GM23338 (cell line): ENCODE data around the gene EPX.

Experiments used
- EZH2phosphoT487 ChIP-seq: fragments of 200-600 bp; sonication (generic); IDR thresholded peaks from one replicate; pipeline ENCODE4 v1.8.1; 2018; ENCODE audit warnings: antibody characterized with exemption; ENCODE audit not compliant: unreplicated experiment
- POLR2AphosphoS5 ChIP-seq: IDR thresholded peaks from 2 replicates; pipeline ENCODE4 v1.6.1; 2016; ENCODE audit warnings: antibody characterized with exemption, low read depth
- TF ChIP-seq, protein P1 (sequence below), 2 experiments: fragments of 200-600 bp in 1 of 2; sonication (generic) in 1 of 2; conservative IDR thresholded peaks; 2 replicates each; pipeline versions ENCODE4 v1.5.1 to v1.6.1; 2016 to 2017; ENCODE audit warnings: antibody characterized with exemption in 2 of 2, low read depth in 2 of 2, mild to moderate bottlenecking in 2 of 2, moderate library complexity in 1 of 2
- TF ChIP-seq, protein P2 (sequence below): IDR thresholded peaks from one replicate; pipeline ENCODE4 v1.6.1; 2018; ENCODE audit warnings: antibody characterized with exemption; ENCODE audit not compliant: unreplicated experiment

- TF ChIP-seq, protein P1, sequence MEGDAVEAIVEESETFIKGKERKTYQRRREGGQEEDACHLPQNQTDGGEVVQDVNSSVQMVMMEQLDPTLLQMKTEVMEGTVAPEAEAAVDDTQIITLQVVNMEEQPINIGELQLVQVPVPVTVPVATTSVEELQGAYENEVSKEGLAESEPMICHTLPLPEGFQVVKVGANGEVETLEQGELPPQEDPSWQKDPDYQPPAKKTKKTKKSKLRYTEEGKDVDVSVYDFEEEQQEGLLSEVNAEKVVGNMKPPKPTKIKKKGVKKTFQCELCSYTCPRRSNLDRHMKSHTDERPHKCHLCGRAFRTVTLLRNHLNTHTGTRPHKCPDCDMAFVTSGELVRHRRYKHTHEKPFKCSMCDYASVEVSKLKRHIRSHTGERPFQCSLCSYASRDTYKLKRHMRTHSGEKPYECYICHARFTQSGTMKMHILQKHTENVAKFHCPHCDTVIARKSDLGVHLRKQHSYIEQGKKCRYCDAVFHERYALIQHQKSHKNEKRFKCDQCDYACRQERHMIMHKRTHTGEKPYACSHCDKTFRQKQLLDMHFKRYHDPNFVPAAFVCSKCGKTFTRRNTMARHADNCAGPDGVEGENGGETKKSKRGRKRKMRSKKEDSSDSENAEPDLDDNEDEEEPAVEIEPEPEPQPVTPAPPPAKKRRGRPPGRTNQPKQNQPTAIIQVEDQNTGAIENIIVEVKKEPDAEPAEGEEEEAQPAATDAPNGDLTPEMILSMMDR (conservative IDR thresholded peaks at IDR 0.05; ENCODE audit: low read depth in 2 of 2): peak; percentile 37 to 55; a peak in 2 of 4 replicates
- TF ChIP-seq POLR2AphosphoS5 (peak; percentile 62), EZH2phosphoT487 (no peak)
- TF ChIP-seq, protein P2, sequence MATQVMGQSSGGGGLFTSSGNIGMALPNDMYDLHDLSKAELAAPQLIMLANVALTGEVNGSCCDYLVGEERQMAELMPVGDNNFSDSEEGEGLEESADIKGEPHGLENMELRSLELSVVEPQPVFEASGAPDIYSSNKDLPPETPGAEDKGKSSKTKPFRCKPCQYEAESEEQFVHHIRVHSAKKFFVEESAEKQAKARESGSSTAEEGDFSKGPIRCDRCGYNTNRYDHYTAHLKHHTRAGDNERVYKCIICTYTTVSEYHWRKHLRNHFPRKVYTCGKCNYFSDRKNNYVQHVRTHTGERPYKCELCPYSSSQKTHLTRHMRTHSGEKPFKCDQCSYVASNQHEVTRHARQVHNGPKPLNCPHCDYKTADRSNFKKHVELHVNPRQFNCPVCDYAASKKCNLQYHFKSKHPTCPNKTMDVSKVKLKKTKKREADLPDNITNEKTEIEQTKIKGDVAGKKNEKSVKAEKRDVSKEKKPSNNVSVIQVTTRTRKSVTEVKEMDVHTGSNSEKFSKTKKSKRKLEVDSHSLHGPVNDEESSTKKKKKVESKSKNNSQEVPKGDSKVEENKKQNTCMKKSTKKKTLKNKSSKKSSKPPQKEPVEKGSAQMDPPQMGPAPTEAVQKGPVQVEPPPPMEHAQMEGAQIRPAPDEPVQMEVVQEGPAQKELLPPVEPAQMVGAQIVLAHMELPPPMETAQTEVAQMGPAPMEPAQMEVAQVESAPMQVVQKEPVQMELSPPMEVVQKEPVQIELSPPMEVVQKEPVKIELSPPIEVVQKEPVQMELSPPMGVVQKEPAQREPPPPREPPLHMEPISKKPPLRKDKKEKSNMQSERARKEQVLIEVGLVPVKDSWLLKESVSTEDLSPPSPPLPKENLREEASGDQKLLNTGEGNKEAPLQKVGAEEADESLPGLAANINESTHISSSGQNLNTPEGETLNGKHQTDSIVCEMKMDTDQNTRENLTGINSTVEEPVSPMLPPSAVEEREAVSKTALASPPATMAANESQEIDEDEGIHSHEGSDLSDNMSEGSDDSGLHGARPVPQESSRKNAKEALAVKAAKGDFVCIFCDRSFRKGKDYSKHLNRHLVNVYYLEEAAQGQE: no peak
Measured at GRCh38 chr17:58219007-58219788, 26.7 kb downstream of the EPX start, which contains the start of gene MKS1.
